ENCODE measurements around the gene PVALB.
A peak's percentile ranks its signal among the peaks of the same experiment; 100 is the strongest.

The PVALB gene

DNA sequence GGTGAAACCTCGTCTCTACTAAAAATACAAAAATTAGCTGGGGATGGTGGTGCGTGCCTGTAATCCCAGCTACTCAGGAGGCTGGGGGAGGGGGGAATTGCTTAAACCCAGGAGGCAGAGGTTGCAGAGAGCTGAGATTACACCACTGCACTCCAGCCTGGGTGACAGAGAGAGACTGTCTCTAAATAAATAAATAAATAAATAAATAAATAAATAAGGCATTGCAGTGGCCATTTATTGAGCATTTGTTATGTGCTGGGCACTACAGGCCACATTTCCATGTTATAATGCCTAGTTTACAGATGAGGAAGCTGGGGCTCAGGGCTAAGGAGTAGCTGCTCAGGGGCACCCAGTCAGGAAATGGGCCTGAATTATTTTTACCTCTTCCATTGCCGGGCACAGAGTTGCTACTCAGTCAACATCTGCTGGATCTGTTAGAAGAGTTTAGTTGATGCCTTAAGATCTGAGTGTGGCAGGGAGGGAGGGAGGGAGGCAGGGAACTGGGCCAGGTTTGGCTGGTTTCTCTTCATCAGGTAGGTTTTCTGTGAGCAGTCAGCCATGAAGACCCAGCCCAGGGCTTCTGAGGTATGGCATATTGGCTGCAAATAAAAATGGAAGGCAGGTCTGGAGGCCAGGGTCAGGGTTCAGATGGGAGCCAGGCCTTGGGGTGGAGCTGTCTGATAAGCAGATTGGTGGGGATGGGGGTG lies 5.6 kb downstream of the PVALB start:
- DNase-seq (ENCODE audit: low read depth), result no peak

GRCh38 chr22:36809351-36809750 lies 7.5 kb downstream of the PVALB start:
- DNase-seq (ENCODE audit: low read depth), result no peak

- DNase-seq (ENCODE audit: low read depth), result no peak
Measured at GRCh38 chr22:36808721-36809344, 8.0 kb downstream of the PVALB start.

- DNase-seq (ENCODE audit: low read depth), result no peak
Measured at GRCh38 chr22:36807627-36808026, 9.2 kb downstream of the PVALB start.

DNA sequence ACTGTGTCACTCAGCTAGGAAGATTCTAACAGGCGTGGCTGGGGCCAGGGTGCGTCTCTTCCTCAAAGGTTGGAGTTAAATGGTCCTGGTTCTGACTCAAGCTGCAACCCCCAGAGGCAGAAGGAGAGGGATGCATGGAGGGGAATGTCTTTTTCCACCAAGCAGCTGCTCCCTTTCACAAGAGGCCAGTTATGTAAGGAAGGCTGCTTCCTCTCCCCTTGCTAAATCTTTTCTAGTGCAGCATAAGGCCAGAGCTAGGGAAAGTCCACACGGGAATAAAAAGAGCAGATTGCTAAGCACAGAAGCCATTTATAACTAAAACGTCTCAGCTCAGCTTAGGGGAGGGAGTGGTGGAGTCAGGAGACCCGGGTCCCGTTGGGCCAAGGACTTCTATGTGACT lies 10.0 kb downstream of the PVALB start:
- DNase-seq (ENCODE audit: low read depth), result no peak

- no peak for DNase-seq (ENCODE audit: low read depth)
Measured at GRCh38 chr22:36803358-36803757, 13.5 kb downstream of the PVALB start.

DNA sequence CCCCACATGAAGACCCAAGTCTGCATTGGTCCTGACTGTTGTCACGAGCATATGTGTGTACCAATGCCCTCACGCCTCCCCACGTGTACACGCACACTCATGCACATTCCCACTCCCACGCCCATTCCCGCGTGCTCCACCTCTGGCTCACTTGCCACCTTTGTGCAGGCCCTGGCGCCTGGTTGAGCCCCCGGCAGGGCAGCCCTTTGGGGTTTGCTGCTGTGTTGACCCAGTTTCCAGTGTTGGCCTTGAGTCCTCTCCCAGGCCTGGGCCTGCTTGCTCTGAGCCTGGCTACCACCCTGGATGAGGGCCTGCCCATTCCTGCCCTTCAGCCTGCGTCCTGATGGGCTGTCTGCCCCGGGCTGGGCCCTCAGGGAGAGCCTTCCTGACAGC lies 18.2 kb downstream of the PVALB start:
- no peak for DNase-seq (ENCODE audit: low read depth)

DNA sequence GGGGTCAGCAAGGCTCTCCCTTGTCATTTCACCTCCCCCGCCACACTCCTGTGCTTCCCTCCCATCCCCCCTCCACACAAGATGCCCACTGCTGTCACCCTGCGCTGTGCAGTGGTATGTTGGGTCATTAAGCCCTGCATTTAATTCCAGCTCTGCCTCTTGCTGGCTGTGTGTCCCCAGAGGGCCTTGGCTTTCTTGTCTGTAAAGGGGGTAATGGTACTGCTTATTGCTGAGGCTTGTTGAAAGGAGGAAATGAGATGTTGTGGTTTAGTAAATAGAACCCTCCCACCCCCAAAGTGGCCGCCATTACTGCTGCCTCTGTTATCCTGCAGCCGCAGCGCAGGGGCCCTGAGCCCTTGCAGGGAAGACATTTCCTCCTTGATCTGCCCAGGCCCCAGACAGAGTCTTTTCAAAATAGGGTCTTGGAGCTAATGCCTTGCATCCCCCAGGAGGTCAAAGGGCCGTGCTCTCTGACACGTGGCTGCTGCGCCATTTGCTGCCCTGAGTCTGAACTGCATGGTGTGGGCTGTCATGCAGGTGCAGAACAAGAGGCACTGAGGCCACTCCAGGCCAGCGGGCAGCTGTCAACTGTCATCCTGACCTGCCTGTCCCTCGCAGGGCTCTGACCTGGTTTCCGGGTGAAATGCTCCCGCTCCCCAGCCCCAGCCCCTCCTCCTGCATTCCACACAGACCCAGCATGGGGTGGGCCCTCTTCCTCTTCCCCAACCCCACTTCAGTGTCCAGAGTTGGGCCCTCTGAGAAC lies 18.7 kb downstream of the PVALB start:
- no peak for DNase-seq (ENCODE audit: low read depth)

DNA sequence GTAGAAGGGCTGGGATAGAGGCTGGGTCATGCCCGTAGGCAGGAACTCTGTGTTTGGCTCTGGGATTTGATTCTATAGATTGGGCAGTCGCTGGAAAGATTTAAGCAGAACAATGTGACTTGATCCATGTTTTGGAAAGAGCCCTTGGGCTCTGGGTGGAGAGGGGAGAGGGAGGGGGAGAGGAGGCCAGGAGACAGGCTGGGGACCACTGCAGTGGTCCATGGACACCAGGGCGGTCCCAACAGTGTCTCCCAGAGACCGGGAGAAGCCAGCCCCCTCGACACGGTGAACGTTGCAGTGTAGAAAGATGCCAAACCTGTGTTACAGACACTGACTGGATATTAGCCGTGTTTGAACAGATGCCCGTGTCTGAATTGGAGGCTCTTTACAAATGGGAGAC lies 19.5 kb downstream of the PVALB start:
- DNase-seq (ENCODE audit: low read depth), result no peak

DNA sequence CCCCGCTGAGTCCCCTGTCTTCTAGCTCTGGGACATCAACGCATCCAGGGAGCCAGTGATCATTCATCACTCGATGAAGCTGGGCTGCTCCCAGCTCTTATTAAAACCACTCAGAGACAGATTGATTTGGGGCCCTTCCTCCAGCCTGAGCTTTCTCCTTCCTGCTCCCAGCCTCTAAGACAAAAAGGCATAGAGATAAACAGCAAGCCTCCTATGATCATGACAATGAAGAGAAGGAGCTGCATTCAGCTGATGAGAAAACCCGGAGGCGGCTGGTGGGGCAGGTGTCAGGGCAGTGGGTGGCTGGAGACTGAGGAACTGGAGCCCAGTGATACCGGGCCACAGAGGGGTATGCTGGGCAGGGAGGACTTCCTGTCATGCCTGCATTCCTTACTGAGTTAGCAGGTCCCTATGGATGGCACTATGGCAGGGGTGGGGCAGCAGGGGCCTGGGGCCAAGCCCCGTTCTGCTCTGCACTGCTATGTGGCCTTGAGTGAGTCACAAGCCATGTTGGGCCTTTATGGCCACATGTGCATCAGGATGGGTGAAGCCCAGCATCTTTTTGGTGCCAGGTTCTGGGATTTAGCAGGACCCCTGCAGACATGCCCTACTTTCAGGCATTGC lies 20.2 kb downstream of the PVALB start:
- DNase-seq (ENCODE audit: low read depth), result no peak

DNA sequence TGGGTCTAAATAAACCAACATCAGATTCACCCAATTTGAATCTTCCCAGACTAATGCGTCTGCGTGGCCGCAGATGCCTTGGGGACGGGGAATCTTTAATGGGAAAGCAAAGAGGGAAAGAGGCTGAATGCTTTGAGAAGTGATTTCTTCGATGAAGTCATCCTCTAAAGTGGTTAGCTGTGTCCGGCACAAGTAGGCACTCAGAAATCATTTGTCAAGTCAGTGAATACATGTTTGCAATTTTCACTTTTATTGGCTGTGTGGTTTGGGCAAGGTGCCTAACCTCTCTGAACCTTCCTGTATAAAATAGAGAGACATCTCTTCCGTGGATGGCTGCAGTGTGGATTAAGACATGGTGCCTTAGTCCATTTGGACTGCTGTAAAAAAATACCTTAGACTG lies 21.2 kb downstream of the PVALB start:
- no peak for DNase-seq (ENCODE audit: low read depth)

DNA sequence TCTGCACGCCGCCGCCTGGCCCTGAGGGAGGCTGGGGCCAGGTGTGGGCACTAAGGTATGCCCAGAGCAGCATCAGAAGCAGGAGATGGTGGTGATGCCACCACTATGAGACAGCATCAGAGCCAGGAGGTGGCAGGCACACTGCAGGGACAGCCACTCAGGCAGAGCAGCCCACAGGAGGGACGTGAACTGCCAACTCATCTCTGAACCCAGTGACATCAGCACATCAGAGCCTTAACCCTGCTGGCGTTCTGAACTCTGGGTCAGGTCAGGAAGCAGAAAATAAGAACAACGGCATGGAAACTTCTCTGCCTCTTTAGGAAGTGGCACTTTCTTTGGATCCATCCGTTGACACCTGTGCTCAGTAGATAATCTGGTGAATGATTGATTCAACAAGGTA lies 26.2 kb downstream of the PVALB start:
- no peak for DNase-seq (ENCODE audit: low read depth)

DNA sequence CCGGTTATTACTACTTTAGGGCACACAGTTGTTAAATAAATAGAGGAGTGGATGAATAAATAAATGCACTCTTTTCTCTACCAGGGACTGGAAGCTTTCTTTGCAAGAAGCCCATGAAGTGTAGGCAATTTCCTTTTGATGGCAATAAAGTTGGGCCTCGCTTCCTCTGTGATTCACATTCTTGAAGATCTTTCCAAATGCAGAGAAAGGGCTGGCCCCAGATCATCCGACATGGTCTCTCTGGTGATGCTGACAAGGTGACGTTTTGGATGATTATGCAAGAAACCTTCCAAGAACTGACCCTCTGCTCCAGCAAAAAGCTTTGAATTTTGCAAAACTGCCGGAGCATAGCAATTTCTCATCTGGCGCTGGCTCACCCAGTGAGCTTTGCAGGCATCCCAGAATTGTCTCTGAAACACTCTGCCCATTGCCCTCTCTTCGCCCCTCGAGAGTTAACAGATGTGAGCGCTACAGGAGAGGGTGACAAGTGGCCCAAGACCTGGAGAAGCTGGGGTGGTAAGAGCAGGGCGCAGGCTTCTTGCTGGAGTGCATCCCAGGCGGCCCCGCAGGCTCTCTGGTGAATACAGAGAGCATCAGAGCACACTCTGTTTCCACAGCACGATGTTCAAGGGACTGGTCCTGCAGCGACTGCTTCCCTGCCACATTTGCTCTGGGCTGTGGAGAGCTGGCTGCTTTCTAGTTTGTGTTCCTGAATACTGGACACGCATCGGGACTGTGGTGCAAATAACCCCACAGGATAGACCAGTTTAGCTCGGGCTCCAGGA lies 29.4 kb downstream of the PVALB start:
- DNase-seq (ENCODE audit: low read depth), result no peak

DNA sequence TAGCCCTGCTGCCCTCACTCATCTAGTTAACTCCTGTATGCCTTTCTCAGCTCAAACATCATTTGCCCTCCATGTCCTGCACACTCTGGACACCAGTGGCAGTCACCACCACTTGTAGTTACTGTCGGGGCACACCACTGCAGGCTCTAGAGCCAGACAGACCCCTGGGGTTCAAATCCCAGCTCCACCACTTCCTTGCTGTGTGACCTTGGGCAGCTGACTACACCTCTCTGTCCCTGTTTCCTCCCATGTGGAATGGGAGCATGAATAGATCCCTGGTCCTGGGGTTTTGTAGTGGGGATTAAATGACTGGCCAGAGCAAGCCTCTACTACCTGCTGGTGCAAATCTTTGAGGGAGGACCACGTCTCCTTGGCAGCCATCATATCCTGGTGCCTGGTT lies 33.1 kb downstream of the PVALB start:
- DNase-seq (ENCODE audit: low read depth), result no peak

GRCh38 chr22:36781656-36782627 lies 34.9 kb downstream of the PVALB start:
- DNase-seq (ENCODE audit: low read depth), result peak; percentile 85

DNA sequence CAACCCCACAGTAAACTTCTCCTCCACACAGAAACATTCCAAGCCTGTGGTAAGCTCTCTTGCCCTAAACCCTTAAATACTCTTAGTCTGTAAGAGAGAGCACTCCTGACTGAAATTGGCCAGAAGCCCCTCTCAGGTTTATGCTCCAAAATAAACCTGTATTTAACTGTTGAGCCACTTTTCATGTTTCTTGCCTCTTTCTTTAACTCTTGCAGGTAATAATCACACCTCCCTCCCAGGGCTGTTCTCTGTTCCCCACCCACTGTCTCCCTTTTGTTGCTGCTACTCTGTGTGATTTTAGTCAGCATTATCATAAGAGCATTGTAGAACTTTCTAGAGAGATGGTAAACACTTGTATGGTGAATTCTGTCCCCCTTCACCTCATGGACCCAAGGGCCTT lies 38.8 kb downstream of the PVALB start:
- no peak for DNase-seq (ENCODE audit: low read depth)

DNA sequence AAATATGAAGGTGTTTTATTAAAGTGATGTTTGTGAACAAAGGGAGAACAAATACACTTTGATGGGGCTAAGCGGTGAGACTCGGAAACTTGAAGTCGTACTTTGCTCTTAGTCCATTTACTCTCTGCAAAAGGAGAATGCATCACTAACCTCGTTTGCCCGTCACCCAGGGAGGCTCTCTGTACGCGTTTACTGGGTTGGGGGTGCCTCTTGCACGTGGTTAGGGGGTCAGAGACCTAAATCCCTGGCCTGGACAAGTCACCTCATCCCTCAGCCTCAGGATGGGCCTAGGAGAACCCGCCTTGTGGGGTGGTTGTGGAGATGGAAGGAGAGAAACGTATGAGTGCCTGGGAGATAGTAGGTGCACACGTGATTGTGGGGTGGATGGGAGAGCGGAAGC lies 40.1 kb downstream of the PVALB start:
- no peak for DNase-seq (ENCODE audit: low read depth)

GRCh38 chr22:36775964-36776669 lies 40.7 kb downstream of the PVALB start, which contains the start of gene IFT27:
TSS of gene IFT27 (minus strand) at chr22:36776119. CDS start at chr22:36775707, 412 bp downstream.
- peak; percentile 91 for DNase-seq (ENCODE audit: low read depth)

- DNase-seq (ENCODE audit: low read depth), result peak; percentile 34
Measured at GRCh38 chr22:36775586-36775963, 41.3 kb downstream of the PVALB start.

- no peak for DNase-seq (ENCODE audit: low read depth)
Measured at GRCh38 chr22:36773935-36774334, 42.9 kb downstream of the PVALB start.

Measured in activated T-cell treated with anti-CD3 and anti-CD28 coated beads for 1 hour (primary cell).